HG03095 (cell line): Measurements from ENCODE around the gene WDR82.

Source experiments
- ATAC-seq: cut with Tn5 transposase; IDR thresholded peaks from one replicate; pipeline ENCODE4 v1.9.1; 2021; ENCODE audit warnings: moderate library complexity; ENCODE audit not compliant: unreplicated experiment

The WDR82 gene

GRCh38 chr3:52210550-52211046 lies 67.9 kb downstream of the WDR82 start:
- no peak for ATAC-seq

- no peak for ATAC-seq
Measured at GRCh38 chr3:52210037-52210436, 68.4 kb downstream of the WDR82 start.

GRCh38 chr3:52208556-52208955 lies 69.9 kb downstream of the WDR82 start:
- ATAC-seq: no peak

GRCh38 chr3:52205727-52206372 lies 72.6 kb downstream of the WDR82 start:
- ATAC-seq: no peak
